ENCODE data around the gene PFDN5. TPM values are rescaled to one million over a fixed set of nuclear protein-coding genes. Genes with fewer than 3 reads are reported as not detected.

The PFDN5 gene
- total RNA-seq, 1 donor from 2014 or later, result 274 TPM

DNA sequence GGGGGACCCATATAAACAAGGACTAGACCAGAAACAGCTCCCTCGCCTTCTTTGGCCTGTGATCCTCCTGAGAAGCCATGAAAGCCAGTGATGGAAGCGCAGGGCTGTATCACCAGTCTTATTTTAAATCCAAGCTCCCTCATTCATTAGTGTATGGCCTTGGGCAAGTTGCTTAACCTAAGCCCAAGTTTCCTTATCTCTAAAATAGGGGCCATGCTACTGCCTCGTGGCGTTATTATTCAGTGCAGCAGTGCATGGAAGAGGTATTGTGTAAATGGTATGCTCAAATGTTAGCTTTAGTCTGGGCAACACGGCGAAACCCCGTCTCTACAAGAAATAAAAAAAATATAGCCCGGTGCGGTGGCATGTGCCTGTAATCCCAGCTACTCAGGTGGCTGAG lies 17.4 kb upstream of the PFDN5 start:
- H3K27ac Mint-ChIP-seq (ENCODE audit: unreplicated experiment), result no peak overlapping the region
- H3K36me3 Mint-ChIP-seq (ENCODE audit: low read depth), result no peaks in the 10 kb centered on the region
- no peaks in the 10 kb centered on the region for H3K27me3 Mint-ChIP-seq (ENCODE audit: low read depth)
- TF ChIP-seq, protein P1, sequence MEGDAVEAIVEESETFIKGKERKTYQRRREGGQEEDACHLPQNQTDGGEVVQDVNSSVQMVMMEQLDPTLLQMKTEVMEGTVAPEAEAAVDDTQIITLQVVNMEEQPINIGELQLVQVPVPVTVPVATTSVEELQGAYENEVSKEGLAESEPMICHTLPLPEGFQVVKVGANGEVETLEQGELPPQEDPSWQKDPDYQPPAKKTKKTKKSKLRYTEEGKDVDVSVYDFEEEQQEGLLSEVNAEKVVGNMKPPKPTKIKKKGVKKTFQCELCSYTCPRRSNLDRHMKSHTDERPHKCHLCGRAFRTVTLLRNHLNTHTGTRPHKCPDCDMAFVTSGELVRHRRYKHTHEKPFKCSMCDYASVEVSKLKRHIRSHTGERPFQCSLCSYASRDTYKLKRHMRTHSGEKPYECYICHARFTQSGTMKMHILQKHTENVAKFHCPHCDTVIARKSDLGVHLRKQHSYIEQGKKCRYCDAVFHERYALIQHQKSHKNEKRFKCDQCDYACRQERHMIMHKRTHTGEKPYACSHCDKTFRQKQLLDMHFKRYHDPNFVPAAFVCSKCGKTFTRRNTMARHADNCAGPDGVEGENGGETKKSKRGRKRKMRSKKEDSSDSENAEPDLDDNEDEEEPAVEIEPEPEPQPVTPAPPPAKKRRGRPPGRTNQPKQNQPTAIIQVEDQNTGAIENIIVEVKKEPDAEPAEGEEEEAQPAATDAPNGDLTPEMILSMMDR (IDR thresholded peaks at IDR 0.05), result no peak
- no peaks in the 10 kb centered on the region for H3K9me3 Mint-ChIP-seq (ENCODE audit: low read depth)
- H3K4me1 Mint-ChIP-seq (ENCODE audit: low read depth), result no peaks in the 10 kb centered on the region
- DNase-seq (ENCODE audit: low spot score), result no peak
- H3K4me3 Mint-ChIP-seq (ENCODE audit: unreplicated experiment), result no peak overlapping the region

DNA sequence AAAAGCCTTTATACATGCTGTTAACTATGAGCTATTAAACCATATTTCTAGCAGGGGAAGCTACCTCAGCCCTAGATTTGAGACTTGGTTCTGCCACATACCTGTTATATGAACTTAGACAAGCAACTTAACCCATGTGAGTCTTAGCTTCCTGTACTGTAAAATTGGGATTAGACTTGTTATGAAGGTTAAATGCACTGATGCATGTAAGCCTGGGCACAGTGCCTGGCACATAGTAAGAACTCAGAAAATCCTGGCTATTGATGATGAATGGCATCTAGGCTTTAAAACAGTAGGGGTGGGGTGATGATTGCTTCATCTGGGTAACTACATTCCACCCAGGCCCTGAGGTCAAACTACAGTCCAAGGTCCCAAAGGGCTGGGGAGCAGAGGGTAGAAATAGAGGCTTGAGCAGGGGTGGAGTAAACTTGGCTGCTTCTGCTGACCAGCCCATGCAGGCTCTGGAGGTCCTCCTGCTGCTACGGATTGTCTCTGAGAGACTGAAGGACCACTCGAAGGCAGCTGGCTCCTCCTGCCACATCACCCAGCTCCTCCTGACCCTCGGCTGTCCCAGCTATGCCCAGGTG lies 16.0 kb upstream of the PFDN5 start:
- Mint-ChIP-seq H3K4me1 (ENCODE audit: low read depth) (peaks cover 6% of the 10 kb centered on the region), H3K4me3 (ENCODE audit: unreplicated experiment) (no peak overlapping the region), H3K27ac (ENCODE audit: unreplicated experiment) (no peak overlapping the region), H3K27me3 (ENCODE audit: low read depth) (no peaks in the 10 kb centered on the region), H3K36me3 (ENCODE audit: low read depth) (no peaks in the 10 kb centered on the region), H3K9me3 (ENCODE audit: low read depth) (no peaks in the 10 kb centered on the region)
- TF ChIP-seq, protein P1 (IDR thresholded peaks at IDR 0.05), result no peak
- DNase-seq (ENCODE audit: low spot score), result no peak

DNA sequence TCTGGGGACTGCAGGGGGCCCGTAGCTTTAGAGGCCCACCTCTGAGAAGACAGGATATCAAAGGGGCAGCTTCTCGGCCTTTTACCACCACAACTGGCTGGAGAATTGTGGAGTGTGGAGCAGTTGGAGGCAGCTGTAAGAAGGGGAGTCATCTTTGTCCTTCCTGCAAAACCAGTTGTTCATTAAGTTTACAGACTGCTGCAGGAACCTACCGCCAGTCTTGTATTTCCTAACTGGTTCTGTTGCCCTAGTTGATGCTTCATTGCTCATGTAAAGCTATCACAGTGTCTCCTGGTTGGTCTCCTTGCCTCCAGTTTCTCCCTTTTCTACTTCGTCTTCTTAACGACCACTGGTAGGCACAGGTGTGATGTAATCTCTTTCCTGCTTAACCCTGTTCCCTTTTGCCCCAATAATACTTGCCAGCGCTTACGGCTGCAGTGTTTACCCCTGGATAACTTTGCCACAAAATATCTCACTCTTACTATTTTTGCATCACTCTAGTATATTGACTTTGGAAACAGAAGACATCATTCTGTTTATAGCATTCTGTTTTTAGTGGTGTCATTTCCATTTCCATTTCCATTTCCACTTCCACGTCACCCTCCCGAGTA lies 15.3 kb upstream of the PFDN5 start:
- DNase-seq (ENCODE audit: low spot score), result no peak
- TF ChIP-seq, protein P1 (IDR thresholded peaks at IDR 0.05), result no peak
- Mint-ChIP-seq H3K4me1 (ENCODE audit: low read depth) (peaks cover 6% of the 10 kb centered on the region), H3K4me3 (ENCODE audit: unreplicated experiment) (no peak overlapping the region), H3K27me3 (ENCODE audit: low read depth) (no peaks in the 10 kb centered on the region), H3K9me3 (ENCODE audit: low read depth) (no peaks in the 10 kb centered on the region), H3K36me3 (ENCODE audit: low read depth) (no peaks in the 10 kb centered on the region), H3K27ac (ENCODE audit: unreplicated experiment) (no peak overlapping the region)

DNA sequence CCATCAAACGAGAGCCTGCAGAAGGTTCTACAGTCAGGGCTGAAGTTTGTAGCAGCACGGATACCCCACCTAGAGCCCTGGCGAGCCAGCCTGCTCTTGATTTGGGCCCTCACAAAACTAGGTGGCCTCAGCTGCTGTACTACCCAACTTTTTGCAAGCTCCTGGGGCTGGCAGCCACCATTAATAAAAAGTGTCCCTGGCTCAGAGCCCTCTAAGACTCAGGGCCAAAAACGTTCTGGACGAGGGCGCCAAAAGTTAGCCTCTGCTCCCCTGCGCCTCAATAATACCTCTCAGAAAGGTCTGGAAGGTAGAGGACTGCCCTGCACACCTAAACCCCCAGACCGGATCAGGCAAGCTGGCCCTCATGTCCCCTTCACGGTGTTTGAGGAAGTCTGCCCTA lies 8.9 kb upstream of the PFDN5 start:
- TF ChIP-seq, protein P1 (IDR thresholded peaks at IDR 0.05), result no peak
- Mint-ChIP-seq H3K4me3 (ENCODE audit: unreplicated experiment) (no peak overlapping the region), H3K27me3 (ENCODE audit: low read depth) (no peaks in the 10 kb centered on the region), H3K4me1 (ENCODE audit: low read depth) (peaks cover 8% of the 10 kb centered on the region), H3K27ac (ENCODE audit: unreplicated experiment) (no peak overlapping the region), H3K9me3 (ENCODE audit: low read depth) (no peaks in the 10 kb centered on the region), H3K36me3 (ENCODE audit: low read depth) (no peaks in the 10 kb centered on the region)
- DNase-seq (ENCODE audit: low spot score), result no peak

DNA sequence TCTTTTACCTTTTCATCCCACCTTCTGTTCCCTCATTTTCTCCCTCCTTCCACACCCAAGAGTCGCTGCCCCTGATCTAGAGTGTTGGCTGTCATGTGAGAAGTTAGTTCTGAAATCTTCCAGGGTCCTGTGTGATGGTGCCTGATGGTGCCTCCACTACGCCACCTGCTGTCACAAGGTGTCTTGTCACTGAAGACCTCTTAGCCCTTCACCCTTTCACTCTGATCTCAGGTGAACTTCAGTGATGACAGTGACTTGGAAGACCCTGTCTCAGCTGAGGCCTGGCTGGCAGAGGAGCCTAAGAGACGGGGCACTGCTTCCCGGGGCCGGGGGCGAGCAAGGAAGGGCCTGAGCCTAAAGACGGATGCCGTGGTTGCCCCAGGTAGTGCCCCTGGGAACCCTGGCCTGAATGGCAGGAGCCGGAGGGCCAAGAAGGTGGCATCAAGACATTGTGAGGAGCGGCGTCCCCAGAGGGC lies 7.6 kb upstream of the PFDN5 start:
- Mint-ChIP-seq H3K9me3 (ENCODE audit: low read depth) (no peaks in the 10 kb centered on the region), H3K27me3 (ENCODE audit: low read depth) (no peaks in the 10 kb centered on the region), H3K4me3 (ENCODE audit: unreplicated experiment) (no peak overlapping the region), H3K27ac (ENCODE audit: unreplicated experiment) (no peak overlapping the region), H3K4me1 (ENCODE audit: low read depth) (peaks cover 8% of the 10 kb centered on the region), H3K36me3 (ENCODE audit: low read depth) (no peaks in the 10 kb centered on the region)
- no peak for DNase-seq (ENCODE audit: low spot score)
- TF ChIP-seq, protein P1 (IDR thresholded peaks at IDR 0.05), result peak; percentile 87
